GM23338 (cell line): ENCODE results near the gene ADGRL3. TPM values are rescaled to one million over a fixed set of nuclear protein-coding genes. Genes with fewer than 3 reads are reported as not detected.

Experiments used
- ATAC-seq: fragments of 200-7000 bp; cut with Tn5 transposase; 3 replicates; pipeline ENCODE4 v1.9.1; 2020
- DNase-seq: peaks from one replicate; pipeline ENCODE4 v3.0.0-alpha.2; 2015; ENCODE audit warnings: low spot score
- H2AFZ ChIP-seq: fragments of 200-600 bp; sonication (generic); 2 replicates; pipeline ENCODE4 v1.8.0; 2016; ENCODE audit warnings: antibody characterized with exemption, mild to moderate bottlenecking, moderate library complexity
- H3F3A ChIP-seq: fragments of 200-600 bp; sonication (generic); replicated peaks from 2 replicates; pipeline ENCODE4 v1.8.0; 2017; ENCODE audit warnings: antibody characterized with exemption, mixed run types, low read depth
- H3K27ac ChIP-seq: fragments of 200-600 bp; sonication (generic); 2 replicates; pipeline ENCODE4 v1.6.1; 2016; ENCODE audit warnings: low read depth
- H3K27me3 ChIP-seq: fragments of 200-600 bp; sonication (generic); 2 replicates; pipeline ENCODE4 v1.8.0; 2016; ENCODE audit warnings: mild to moderate bottlenecking, mixed run types, moderate library complexity; ENCODE audit not compliant: insufficient read depth
- H3K36me3 ChIP-seq: fragments of 200-600 bp; sonication (generic); 2 replicates; pipeline ENCODE4 v1.8.0; 2016; ENCODE audit warnings: mild to moderate bottlenecking; ENCODE audit not compliant: insufficient read depth
- H3K4me1 ChIP-seq: fragments of 200-600 bp; sonication (generic); 2 replicates; pipeline ENCODE4 v1.8.0; 2016; ENCODE audit warnings: mild to moderate bottlenecking, moderate library complexity; ENCODE audit not compliant: insufficient read depth
- H3K4me2 ChIP-seq: fragments of 200-600 bp; sonication (generic); 2 replicates; pipeline ENCODE4 v1.7.1; 2017; ENCODE audit warnings: mixed run types
- H3K4me3 ChIP-seq: fragments of 200-600 bp; sonication (generic); 2 replicates; pipeline ENCODE4 v1.6.1; 2016; ENCODE audit warnings: mixed run types
- H3K79me2 ChIP-seq: fragments of 200-600 bp; sonication (generic); replicated peaks from 2 replicates; pipeline ENCODE4 v1.8.0; 2017; ENCODE audit warnings: mild to moderate bottlenecking; ENCODE audit not compliant: insufficient read depth
- H3K9me2 ChIP-seq: fragments of 200-600 bp; sonication (generic); 2 replicates; pipeline ENCODE4 v1.8.0; 2017; ENCODE audit not compliant: insufficient read depth
- H4K20me1 ChIP-seq: fragments of 200-600 bp; sonication (generic); replicated peaks from 2 replicates; pipeline ENCODE4 v1.8.0; 2017; ENCODE audit warnings: mild to moderate bottlenecking; ENCODE audit not compliant: insufficient read depth
- H3K27ac Mint-ChIP-seq: 2 replicates; pipeline ENCODE4 v1.8.0; 2020; ENCODE audit warnings: inconsistent platforms, mild to moderate bottlenecking, moderate library complexity, mixed read lengths
- H3K27me3 Mint-ChIP-seq: 3 replicates; pipeline ENCODE4 v1.8.0; 2022; ENCODE audit warnings: low read depth, mild to moderate bottlenecking, moderate library complexity, mixed read lengths, inconsistent platforms; ENCODE audit not compliant: insufficient read depth, poor library complexity
- H3K36me3 Mint-ChIP-seq: 3 replicates; pipeline ENCODE4 v1.8.0; 2021; ENCODE audit warnings: low read depth, mild to moderate bottlenecking, inconsistent platforms, moderate library complexity, mixed read lengths
- H3K4me1 Mint-ChIP-seq: 3 replicates; pipeline ENCODE4 v1.8.0; 2020; ENCODE audit warnings: mild to moderate bottlenecking, inconsistent platforms, mixed read lengths
- H3K4me3 Mint-ChIP-seq: 3 replicates; pipeline ENCODE4 v1.8.0; 2021; ENCODE audit warnings: moderate library complexity, mild to moderate bottlenecking, inconsistent platforms, mixed read lengths
- H3K9me3 Mint-ChIP-seq: 3 replicates; pipeline ENCODE4 v1.8.0; 2020; ENCODE audit warnings: moderate library complexity, mild to moderate bottlenecking, inconsistent platforms, mixed read lengths
- CREB1 ChIP-seq: fragments of 250-450 bp; sonication (Bioruptor Pico); IDR thresholded peaks from 2 replicates; pipeline ENCODE4 v1.5.0; 2020; ENCODE audit warnings: low read depth, mild to moderate bottlenecking, moderate library complexity
- EZH2 ChIP-seq: fragments of 200-600 bp; sonication (generic); IDR thresholded peaks from one replicate; pipeline ENCODE4 v1.8.0; 2017; ENCODE audit warnings: antibody characterized with exemption, mild to moderate bottlenecking, low read depth; ENCODE audit not compliant: unreplicated experiment
- EZH2phosphoT487 ChIP-seq: fragments of 200-600 bp; sonication (generic); IDR thresholded peaks from one replicate; pipeline ENCODE4 v1.8.1; 2018; ENCODE audit warnings: antibody characterized with exemption; ENCODE audit not compliant: unreplicated experiment
- NANOG ChIP-seq: IDR thresholded peaks from 2 replicates; pipeline ENCODE4 v1.6.1; 2016; ENCODE audit warnings: antibody characterized with exemption, borderline replicate concordance
- ZNF114 ChIP-seq: fragments of 250-450 bp; sonication (Bioruptor Pico); IDR thresholded peaks from 2 replicates; pipeline ENCODE4 v1.5.0; 2020; ENCODE audit warnings: mild to moderate bottlenecking, moderate library complexity
- ZNF331 ChIP-seq: fragments of 250-450 bp; sonication (Bioruptor Pico); IDR thresholded peaks from 2 replicates; pipeline ENCODE4 v1.5.0; 2020; ENCODE audit warnings: low read depth, mild to moderate bottlenecking, moderate library complexity
- ZNF462 ChIP-seq: fragments of 250-450 bp; sonication (Bioruptor Pico); IDR thresholded peaks from 2 replicates; pipeline ENCODE4 v1.5.0; 2020; ENCODE audit warnings: mild to moderate bottlenecking, moderate library complexity
- polyA plus RNA-seq: library from polyadenylated mRNA; unstranded; fragments of >200 nt; fragmentation: Nextera tagmentation; extraction: Ambion mirVana; gene quantifications from 2 replicates; pipeline ENCODE4 v1.2.1, GENCODE V29; 2016
- total RNA-seq: library from RNA; depleted of rRNA; stranded (reverse); fragments of >200 nt; shearing (Covaris generic); gene quantifications from 2 replicates; pipeline ENCODE4 v1.2.3, GENCODE V29; 2014
- TF ChIP-seq, protein P1 (sequence below), 2 experiments: fragments of 200-600 bp in 1 of 2; sonication (generic) in 1 of 2; conservative IDR thresholded peaks; 2 replicates each; pipeline versions ENCODE4 v1.5.1 to v1.6.1; 2016 to 2017; ENCODE audit warnings: antibody characterized with exemption in 2 of 2, low read depth in 2 of 2, mild to moderate bottlenecking in 2 of 2, moderate library complexity in 1 of 2
- TF ChIP-seq, protein P2 (sequence below): IDR thresholded peaks from 2 replicates; pipeline ENCODE4 v1.6.1; 2016; ENCODE audit warnings: antibody characterized with exemption

ADGRL3 gene
- total and polyA plus RNA-seq, 2 experiments from 2014 or later: 9.7 to 16.5 TPM

- TF ChIP-seq ZNF331 (CRISPR knock-in tag) (no peak), ZNF462 (CRISPR knock-in tag) (no peak)
Observed at GRCh38 chr4:61662362-61662761, 462.2 kb downstream of the ADGRL3 start (continued).

GRCh38 chr4:61663310-61663709 is 463.2 kb downstream of the ADGRL3 start:
- 0 out of 2 replicates have a peak, but pooled peaks cover 3% of the 10 kb centered on the region for H3K36me3 ChIP-seq
- H3K9me2 ChIP-seq: 0 out of 2 replicates have a peak, but pooled peaks cover 3% of the 10 kb centered on the region
- no peaks in the 10 kb centered on the region for H3K27me3 ChIP-seq
- no peak overlapping the region for H2AFZ ChIP-seq
- no peak overlapping the region for H3K4me3 ChIP-seq
- no peaks in the 10 kb centered on the region for H3K4me1 ChIP-seq
- H3F3A ChIP-seq: no peaks in the 10 kb centered on the region
- ATAC-seq (no peak), DNase-seq (no peak)
- Mint-ChIP-seq H3K4me1 (no peaks in the 10 kb centered on the region; the same call in 2 of the 3 replicates), H3K27ac (no peak overlapping the region), H3K27me3 (no peaks in the 10 kb centered on the region), H3K4me3 (no peak overlapping the region), H3K36me3 (peaks cover 24% of the 10 kb centered on the region), H3K9me3 (peaks cover 20% of the 10 kb centered on the region)
- H3K4me2 ChIP-seq: no peak overlapping the region
- H4K20me1 ChIP-seq: no peaks in the 10 kb centered on the region
- H3K79me2 ChIP-seq: no peaks in the 10 kb centered on the region
- H3K27ac ChIP-seq: no peak overlapping the region
- TF ChIP-seq EZH2phosphoT487 (no peak), EZH2 (no peak), ZNF114 (CRISPR knock-in tag) (no peak), CREB1 (no peak), NANOG (no peak), ZNF331 (CRISPR knock-in tag) (no peak)
- TF ChIP-seq, protein P1, sequence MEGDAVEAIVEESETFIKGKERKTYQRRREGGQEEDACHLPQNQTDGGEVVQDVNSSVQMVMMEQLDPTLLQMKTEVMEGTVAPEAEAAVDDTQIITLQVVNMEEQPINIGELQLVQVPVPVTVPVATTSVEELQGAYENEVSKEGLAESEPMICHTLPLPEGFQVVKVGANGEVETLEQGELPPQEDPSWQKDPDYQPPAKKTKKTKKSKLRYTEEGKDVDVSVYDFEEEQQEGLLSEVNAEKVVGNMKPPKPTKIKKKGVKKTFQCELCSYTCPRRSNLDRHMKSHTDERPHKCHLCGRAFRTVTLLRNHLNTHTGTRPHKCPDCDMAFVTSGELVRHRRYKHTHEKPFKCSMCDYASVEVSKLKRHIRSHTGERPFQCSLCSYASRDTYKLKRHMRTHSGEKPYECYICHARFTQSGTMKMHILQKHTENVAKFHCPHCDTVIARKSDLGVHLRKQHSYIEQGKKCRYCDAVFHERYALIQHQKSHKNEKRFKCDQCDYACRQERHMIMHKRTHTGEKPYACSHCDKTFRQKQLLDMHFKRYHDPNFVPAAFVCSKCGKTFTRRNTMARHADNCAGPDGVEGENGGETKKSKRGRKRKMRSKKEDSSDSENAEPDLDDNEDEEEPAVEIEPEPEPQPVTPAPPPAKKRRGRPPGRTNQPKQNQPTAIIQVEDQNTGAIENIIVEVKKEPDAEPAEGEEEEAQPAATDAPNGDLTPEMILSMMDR (conservative IDR thresholded peaks at IDR 0.05; ENCODE audit: low read depth in 2 of 2): no peak
- TF ChIP-seq, protein P2, sequence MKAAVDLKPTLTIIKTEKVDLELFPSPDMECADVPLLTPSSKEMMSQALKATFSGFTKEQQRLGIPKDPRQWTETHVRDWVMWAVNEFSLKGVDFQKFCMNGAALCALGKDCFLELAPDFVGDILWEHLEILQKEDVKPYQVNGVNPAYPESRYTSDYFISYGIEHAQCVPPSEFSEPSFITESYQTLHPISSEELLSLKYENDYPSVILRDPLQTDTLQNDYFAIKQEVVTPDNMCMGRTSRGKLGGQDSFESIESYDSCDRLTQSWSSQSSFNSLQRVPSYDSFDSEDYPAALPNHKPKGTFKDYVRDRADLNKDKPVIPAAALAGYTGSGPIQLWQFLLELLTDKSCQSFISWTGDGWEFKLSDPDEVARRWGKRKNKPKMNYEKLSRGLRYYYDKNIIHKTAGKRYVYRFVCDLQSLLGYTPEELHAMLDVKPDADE: no peak
